Coronary artery (tissue), 2 donors: ENCODE results near the gene SVOP.

Experiments used
- DNase-seq: peaks from one replicate; pipeline ENCODE4 v3.0.0-alpha.2; 2017; ENCODE audit warnings: low spot score
- H3K27ac ChIP-seq, 2 donors: fragments of 200-600 bp; sonication (generic); one replicate each; pipeline ENCODE4 v1.5.1; 2016 to 2019
- H3K4me3 ChIP-seq: fragments of 200-600 bp; sonication (generic); 2 replicates; pipeline ENCODE4 v1.5.1; 2016; ENCODE audit warnings: mild to moderate bottlenecking, moderate library complexity
- CTCF ChIP-seq: fragments of 200-600 bp; sonication (generic); IDR thresholded peaks from one replicate; pipeline ENCODE4 v1.5.1; 2019; ENCODE audit warnings: antibody characterized with exemption

Gene SVOP

GRCh38 chr12:108886873-108887629 lies 133.8 kb downstream of the SVOP start:
- H3K4me3 ChIP-seq: no peak overlapping the region
- DNase-seq: no peak
- no peak for TF ChIP-seq CTCF
- H3K27ac ChIP-seq: no peak overlapping the region

- Histone ChIP-seq H3K27ac (no peak overlapping the region), H3K4me3 (no peak overlapping the region)
- no peak for DNase-seq
- TF ChIP-seq CTCF: no peak
Measured at GRCh38 chr12:108884116-108885012, 136.5 kb downstream of the SVOP start.

- DNase-seq: no peak
- no peak overlapping the region for H3K27ac ChIP-seq
- no peak overlapping the region for H3K4me3 ChIP-seq
- no peak for TF ChIP-seq CTCF
Measured at GRCh38 chr12:108881953-108882352, 138.9 kb downstream of the SVOP start.

- TF ChIP-seq CTCF: no peak
- no peak within 1 kb of the TSS for H3K4me3 ChIP-seq
- H3K27ac ChIP-seq: no peak within 1 kb of the TSS
- no peak for DNase-seq
Measured at GRCh38 chr12:108879615-108880254, 141.1 kb downstream of the SVOP start, which contains the start of gene DAO. TSS of gene DAO (plus strand) at chr12:108880092. CDS start at chr12:108885007, 4,915 bp downstream.

GRCh38 chr12:108876550-108876949 lies 144.3 kb downstream of the SVOP start:
- no peak for TF ChIP-seq CTCF
- Histone ChIP-seq H3K4me3 (no peak overlapping the region), H3K27ac (no peak overlapping the region)
- DNase-seq: no peak

GRCh38 chr12:108875682-108876361 lies 145.0 kb downstream of the SVOP start:
- no peak overlapping the region for H3K4me3 ChIP-seq
- no peak for TF ChIP-seq CTCF
- DNase-seq: no peak
- H3K27ac ChIP-seq: no peak overlapping the region
